GM12864 (cell line): ENCODE data around the gene CHST12.

Source experiments
- DNase-seq: peaks from one replicate; pipeline ENCODE4 v3.0.0-alpha.2; 2011; ENCODE audit warnings: low read depth
- H3K4me3 ChIP-seq: 2 replicates; pipeline ENCODE4 v1.5.1; 2011; ENCODE audit warnings: mild to moderate bottlenecking, low read depth, low read length, control low read depth
- TF ChIP-seq, protein P1 (sequence below): IDR thresholded peaks from 2 replicates; pipeline ENCODE4 v1.5.1; 2011; ENCODE audit warnings: low read depth, mild to moderate bottlenecking, moderate library complexity, low read length, control low read depth, inconsistent platforms; ENCODE audit errors: missing control alignments

Gene CHST12

DNA sequence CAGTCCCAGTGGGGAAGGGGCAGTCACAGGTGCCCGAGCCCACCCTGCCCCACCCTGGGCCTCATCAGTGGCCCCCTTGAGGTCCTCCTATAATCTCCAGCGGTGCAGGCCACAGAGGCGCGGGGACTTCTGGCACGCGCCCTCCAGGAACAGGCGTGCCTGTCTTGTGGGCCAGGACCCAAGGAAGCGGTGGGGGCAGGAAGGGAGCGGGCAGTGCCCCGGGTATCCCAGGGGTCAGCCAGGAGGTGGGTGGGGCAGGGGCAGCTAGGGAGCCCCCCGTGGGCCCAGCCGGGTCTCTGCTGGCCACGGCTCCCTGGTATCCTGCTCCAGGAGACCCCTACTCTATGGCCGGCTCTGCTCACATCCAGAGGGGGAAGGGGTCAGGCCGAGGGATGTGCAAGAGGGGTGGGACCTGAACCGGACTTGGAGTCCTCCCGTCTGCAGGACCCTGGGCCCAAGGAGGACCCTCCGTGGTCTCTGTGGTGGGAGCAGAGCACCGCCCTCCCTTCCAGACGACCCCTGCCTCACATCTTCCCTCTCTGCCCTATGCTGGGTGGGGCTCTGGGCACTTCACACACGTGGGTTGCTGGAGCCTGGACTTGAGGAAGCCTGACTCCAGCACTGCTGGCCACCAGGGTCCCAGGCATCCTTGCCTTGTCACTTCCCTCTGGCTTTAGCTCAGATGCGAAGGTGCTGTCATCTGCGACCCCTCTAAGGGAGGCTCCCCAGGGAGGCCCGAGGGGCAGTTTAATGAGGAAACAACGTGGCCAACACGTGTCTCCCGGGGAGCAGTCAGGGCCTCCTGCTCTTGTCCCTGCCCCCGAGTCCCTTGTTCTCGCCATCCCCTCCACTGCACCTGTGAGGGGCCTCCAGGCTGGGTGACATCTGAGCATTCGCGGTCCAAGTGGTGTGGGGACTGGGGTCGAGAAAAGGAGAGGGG is 91.0 kb downstream of the CHST12 start:
- H3K4me3 ChIP-seq = no peak overlapping the region
- TF ChIP-seq, protein P1, sequence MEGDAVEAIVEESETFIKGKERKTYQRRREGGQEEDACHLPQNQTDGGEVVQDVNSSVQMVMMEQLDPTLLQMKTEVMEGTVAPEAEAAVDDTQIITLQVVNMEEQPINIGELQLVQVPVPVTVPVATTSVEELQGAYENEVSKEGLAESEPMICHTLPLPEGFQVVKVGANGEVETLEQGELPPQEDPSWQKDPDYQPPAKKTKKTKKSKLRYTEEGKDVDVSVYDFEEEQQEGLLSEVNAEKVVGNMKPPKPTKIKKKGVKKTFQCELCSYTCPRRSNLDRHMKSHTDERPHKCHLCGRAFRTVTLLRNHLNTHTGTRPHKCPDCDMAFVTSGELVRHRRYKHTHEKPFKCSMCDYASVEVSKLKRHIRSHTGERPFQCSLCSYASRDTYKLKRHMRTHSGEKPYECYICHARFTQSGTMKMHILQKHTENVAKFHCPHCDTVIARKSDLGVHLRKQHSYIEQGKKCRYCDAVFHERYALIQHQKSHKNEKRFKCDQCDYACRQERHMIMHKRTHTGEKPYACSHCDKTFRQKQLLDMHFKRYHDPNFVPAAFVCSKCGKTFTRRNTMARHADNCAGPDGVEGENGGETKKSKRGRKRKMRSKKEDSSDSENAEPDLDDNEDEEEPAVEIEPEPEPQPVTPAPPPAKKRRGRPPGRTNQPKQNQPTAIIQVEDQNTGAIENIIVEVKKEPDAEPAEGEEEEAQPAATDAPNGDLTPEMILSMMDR = no peak
- no peak for DNase-seq

DNA sequence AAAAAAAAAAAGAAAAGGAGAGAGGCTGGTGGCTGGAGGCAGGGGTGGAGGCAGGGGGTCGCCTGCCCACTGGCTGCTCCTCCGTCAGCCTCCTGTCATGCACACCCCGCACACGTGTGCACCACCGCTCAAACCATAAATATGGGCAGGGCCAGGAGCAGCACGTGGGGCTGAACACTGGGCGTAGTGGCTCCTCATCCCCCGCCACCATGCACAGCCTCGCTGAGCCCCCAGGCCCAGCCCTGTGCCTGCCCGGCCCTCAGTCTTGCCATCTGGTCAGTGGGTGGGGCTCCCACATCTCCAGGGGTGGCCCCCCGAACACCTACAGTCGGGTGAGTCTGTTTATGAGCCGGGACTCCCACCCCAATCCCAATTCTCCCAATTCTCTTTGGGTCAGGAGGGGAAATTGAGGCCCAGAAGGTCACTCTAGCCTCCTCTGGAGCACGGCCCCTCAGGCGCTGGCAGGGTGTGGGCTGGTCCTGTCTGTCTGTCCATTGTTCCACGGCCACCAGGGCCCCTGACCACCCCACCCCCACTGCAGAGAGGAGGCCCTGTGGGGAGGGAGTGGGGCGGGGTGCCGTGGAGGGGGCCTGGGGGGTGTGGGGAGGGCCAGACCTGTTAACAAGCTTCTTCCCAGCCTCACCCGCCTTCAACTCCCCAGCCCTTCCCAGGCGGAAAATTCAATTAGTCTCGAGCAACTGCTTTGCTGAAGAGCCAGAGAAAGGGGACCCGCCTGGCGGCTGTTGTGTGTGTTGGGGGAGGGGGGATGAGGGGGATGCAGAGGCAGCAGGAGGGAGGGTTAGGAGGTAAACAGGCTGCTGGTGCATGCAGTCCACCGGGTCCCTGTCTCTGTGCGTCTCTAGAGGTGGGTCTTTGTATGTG is 92.2 kb downstream of the CHST12 start:
- DNase-seq = no peak
- TF ChIP-seq, protein P1 = no peak
- no peak overlapping the region for H3K4me3 ChIP-seq

DNA sequence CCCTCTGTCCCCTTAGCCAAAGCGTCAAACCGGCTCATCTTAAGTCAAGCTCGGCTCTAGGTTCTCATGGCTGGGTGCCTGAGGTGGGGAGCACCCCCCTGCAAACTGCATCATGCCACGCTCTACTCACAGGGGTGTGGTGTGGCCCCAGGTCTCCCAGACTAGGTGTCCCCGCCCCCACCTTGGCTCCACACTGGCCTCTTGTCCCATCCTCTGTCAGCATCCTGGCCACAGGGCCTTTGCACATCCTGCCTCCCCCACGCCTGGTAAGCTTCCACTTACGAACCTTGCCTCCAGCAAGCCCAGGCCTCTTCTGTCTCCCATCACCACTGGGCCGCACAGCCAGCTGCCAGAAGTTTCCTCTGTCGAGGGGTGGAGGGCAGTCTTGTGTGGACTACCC is 93.0 kb downstream of the CHST12 start:
- H3K4me3 ChIP-seq = no peak overlapping the region
- TF ChIP-seq, protein P1 = no peak
- no peak for DNase-seq

DNA sequence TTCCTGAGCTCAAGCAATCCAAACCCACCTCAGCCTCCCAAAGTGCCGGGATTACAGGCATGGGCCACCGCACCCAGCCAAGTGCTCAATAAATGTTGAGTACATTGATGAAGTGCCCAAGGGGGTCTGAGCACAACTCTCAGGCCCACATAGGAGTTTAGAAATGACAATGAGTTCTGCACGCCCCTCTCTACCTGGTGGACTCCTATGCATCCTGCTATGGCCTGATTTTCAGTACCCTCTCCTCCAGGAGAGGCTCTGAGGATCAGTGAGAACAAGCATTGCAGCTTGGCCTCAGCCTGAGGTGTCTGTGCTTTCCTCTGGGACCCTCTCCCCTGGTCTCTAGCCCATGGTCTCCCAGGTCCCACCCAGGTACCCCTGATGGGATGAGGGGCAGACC is 93.7 kb downstream of the CHST12 start:
- TF ChIP-seq, protein P1 = no peak

DNA sequence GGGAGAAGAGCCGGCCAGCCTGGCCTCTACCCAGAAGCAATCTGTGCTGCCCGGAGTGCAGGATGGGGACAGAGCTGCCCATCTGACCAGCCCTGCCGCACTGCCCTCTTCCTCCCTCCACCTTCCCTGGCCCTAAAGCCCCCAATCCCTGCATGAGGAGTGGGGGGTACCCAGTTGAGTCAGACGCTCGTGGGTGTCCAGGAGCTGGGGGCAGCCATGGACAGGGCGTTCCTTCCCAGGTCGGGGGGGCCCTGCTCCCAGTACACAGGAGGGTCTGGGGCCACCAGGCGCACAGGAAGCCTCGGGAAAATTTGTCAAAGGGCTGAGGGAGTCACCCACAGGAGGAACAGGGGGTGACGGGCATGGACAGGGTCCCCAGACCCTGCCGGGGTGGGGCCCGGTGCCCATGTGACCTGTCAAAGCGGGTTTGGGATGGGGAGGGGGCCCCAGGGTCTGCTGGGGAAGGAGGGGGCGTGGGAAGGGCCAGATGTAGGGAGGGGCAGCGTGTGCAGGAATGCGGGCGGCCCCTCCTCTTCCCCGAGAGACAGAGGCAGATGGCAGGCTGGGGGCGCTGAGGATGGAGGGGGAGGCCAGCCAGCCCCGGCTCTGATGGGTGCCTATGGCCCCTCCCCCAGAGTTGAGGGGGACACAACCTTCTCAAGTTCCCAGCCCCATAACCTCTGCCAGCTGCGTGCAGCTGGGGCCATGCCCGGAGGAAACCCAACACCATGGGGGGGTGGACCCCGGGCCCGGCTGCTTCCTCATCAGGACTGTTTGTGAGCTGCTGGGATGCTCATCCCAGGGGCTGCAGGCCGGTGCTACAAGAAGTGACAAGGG is 94.3 kb downstream of the CHST12 start:
- TF ChIP-seq, protein P1 = no peak
- no peak overlapping the region for H3K4me3 ChIP-seq
- no peak for DNase-seq

More for the DNA sequence above, 93.7 kb downstream of the CHST12 start:
- no peak overlapping the region for H3K4me3 ChIP-seq
- no peak for DNase-seq
